SU-DHL-6 (cell line): ENCODE results near the gene INAVA.

Experiments used
- H2AFZ ChIP-seq: fragments of 200-600 bp; sonication (generic); 2 replicates; pipeline ENCODE4 v1.6.1; 2014; ENCODE audit warnings: low read depth, mild to moderate bottlenecking, moderate library complexity, mixed read lengths, antibody characterized with exemption, low read length; ENCODE audit not compliant: severe bottlenecking
- H3F3A ChIP-seq: fragments of 200-600 bp; shearing (Covaris generic); 2 replicates; pipeline ENCODE4 v1.6.0; 2016; ENCODE audit warnings: antibody characterized with exemption, mild to moderate bottlenecking; ENCODE audit not compliant: insufficient read depth
- H3K27ac ChIP-seq: fragments of 200-600 bp; sonication (generic); 2 replicates; pipeline ENCODE4 v1.5.1; 2016; ENCODE audit warnings: low read depth, mild to moderate bottlenecking, low read length, moderate library complexity, mixed read lengths
- H3K27me3 ChIP-seq: fragments of 200-600 bp; sonication (generic), shearing (Covaris generic); 2 replicates; pipeline ENCODE4 v1.6.0; 2014; ENCODE audit warnings: mild to moderate bottlenecking, low read length
- H3K36me3 ChIP-seq: fragments of 200-600 bp; sonication (generic); 2 replicates; pipeline ENCODE4 v1.6.1; 2014; ENCODE audit warnings: mild to moderate bottlenecking, low read length, mixed read lengths
- H3K4me2 ChIP-seq: fragments of 300-600, 200-600 bp; shearing (Covaris generic), sonication (generic); 2 replicates; pipeline ENCODE4 v1.6.0; 2014; ENCODE audit warnings: low read length, low read depth, mild to moderate bottlenecking; ENCODE audit not compliant: poor library complexity, severe bottlenecking
- H3K4me3 ChIP-seq: fragments of 200-600 bp; sonication (generic); 2 replicates; pipeline ENCODE4 v1.5.1; 2014; ENCODE audit warnings: antibody characterized with exemption, low read length, mild to moderate bottlenecking, mixed read lengths; ENCODE audit not compliant: insufficient read depth, poor library complexity, severe bottlenecking
- H3K79me2 ChIP-seq: fragments of 200-600 bp; sonication (generic); 2 replicates; pipeline ENCODE4 v1.6.1; 2014; ENCODE audit warnings: mild to moderate bottlenecking, low read length, moderate library complexity; ENCODE audit not compliant: insufficient read depth
- H3K9ac ChIP-seq: fragments of 200-600 bp; sonication (generic); 2 replicates; pipeline ENCODE4 v1.7.0; 2014; ENCODE audit warnings: mild to moderate bottlenecking, low read length
- H3K9me2 ChIP-seq: fragments of 200-600 bp; sonication (generic); replicated peaks from 2 replicates; pipeline ENCODE4 v1.6.1; 2014; ENCODE audit warnings: low read length; ENCODE audit not compliant: insufficient read depth
- H3K9me3 ChIP-seq: fragments of 200-600 bp; sonication (generic); 2 replicates; pipeline ENCODE4 v1.6.1; 2014; ENCODE audit warnings: low read length, mixed read lengths; ENCODE audit not compliant: insufficient read depth
- H4K20me1 ChIP-seq: fragments of 200-600 bp; sonication (generic); 2 replicates; pipeline ENCODE4 v1.6.1; 2014; ENCODE audit warnings: low read depth, mild to moderate bottlenecking, antibody characterized with exemption, low read length, moderate library complexity, mixed read lengths
- CTCF ChIP-seq: fragments of 200-600 bp; sonication (generic); IDR thresholded peaks from one replicate; pipeline ENCODE4 v1.5.1; 2017; ENCODE audit warnings: antibody characterized with exemption, mild to moderate bottlenecking, low read length, moderate library complexity; ENCODE audit not compliant: insufficient read depth, poor library complexity, severe bottlenecking
- EZH2phosphoT487 ChIP-seq: fragments of 200-600 bp; sonication (generic), shearing (Covaris generic); conservative IDR thresholded peaks from 2 replicates; pipeline ENCODE4 v1.6.1; 2018; ENCODE audit warnings: mild to moderate bottlenecking, antibody characterized with exemption, low read length, moderate library complexity, mixed read lengths

Gene INAVA

GRCh38 chr1:200896531-200897196 is 2.0 kb downstream of the INAVA start:
- Histone ChIP-seq H3K9ac (no peak overlapping the region), H3K4me3 (no peak overlapping the region), H3K36me3 (no peaks in the 10 kb centered on the region), H3F3A (no peaks in the 10 kb centered on the region), H3K27me3 (no peaks in the 10 kb centered on the region), H4K20me1 (no peaks in the 10 kb centered on the region), H3K4me2 (no peak overlapping the region), H3K79me2 (no peaks in the 10 kb centered on the region), H3K27ac (no peak overlapping the region), H2AFZ (no peak overlapping the region), H3K9me3 (no peaks in the 10 kb centered on the region), H3K9me2 (no peaks in the 10 kb centered on the region)
- no peak for TF ChIP-seq EZH2phosphoT487
- TF ChIP-seq CTCF = no peak

GRCh38 chr1:200897259-200897658 is 2.6 kb downstream of the INAVA start:
- Histone ChIP-seq H3K27me3 (no peaks in the 10 kb centered on the region), H3K4me2 (no peak overlapping the region), H3K9me3 (no peaks in the 10 kb centered on the region), H4K20me1 (no peaks in the 10 kb centered on the region), H3K9ac (no peak overlapping the region), H3K9me2 (no peaks in the 10 kb centered on the region), H3F3A (no peaks in the 10 kb centered on the region), H3K79me2 (no peaks in the 10 kb centered on the region), H3K27ac (no peak overlapping the region), H3K36me3 (no peaks in the 10 kb centered on the region), H2AFZ (no peak overlapping the region), H3K4me3 (no peak overlapping the region)
- TF ChIP-seq EZH2phosphoT487 (no peak), CTCF (no peak)

GRCh38 chr1:200899015-200899386 is 4.3 kb downstream of the INAVA start:
- H3K27ac ChIP-seq = no peak overlapping the region

More at GRCh38 chr1:200899015-200899386, 4.3 kb downstream of the INAVA start:
- Histone ChIP-seq H2AFZ (no peak overlapping the region), H3F3A (no peaks in the 10 kb centered on the region), H3K27me3 (no peaks in the 10 kb centered on the region), H3K9me3 (no peaks in the 10 kb centered on the region), H4K20me1 (no peaks in the 10 kb centered on the region), H3K4me2 (no peak overlapping the region), H3K4me3 (no peak overlapping the region), H3K36me3 (no peaks in the 10 kb centered on the region), H3K9ac (no peak overlapping the region), H3K79me2 (no peaks in the 10 kb centered on the region), H3K9me2 (no peaks in the 10 kb centered on the region)
- TF ChIP-seq EZH2phosphoT487 (no peak), CTCF (no peak)
